CD4-positive, alpha-beta T cell treated with Interleukin-10 for 1 hour (primary cell): ENCODE results near the gene PARS2.
A peak's percentile ranks its signal among the peaks of the same experiment; 100 is the strongest.
"Not testable (repeated sequence)": the region's sequence is repeated elsewhere in the genome, so short reads cannot be mapped to it uniquely, and the experiment has no call there.

Experiments
- DNase-seq: peaks from one replicate; pipeline ENCODE4 v3.0.0-alpha.2; 2020

Gene PARS2

DNA sequence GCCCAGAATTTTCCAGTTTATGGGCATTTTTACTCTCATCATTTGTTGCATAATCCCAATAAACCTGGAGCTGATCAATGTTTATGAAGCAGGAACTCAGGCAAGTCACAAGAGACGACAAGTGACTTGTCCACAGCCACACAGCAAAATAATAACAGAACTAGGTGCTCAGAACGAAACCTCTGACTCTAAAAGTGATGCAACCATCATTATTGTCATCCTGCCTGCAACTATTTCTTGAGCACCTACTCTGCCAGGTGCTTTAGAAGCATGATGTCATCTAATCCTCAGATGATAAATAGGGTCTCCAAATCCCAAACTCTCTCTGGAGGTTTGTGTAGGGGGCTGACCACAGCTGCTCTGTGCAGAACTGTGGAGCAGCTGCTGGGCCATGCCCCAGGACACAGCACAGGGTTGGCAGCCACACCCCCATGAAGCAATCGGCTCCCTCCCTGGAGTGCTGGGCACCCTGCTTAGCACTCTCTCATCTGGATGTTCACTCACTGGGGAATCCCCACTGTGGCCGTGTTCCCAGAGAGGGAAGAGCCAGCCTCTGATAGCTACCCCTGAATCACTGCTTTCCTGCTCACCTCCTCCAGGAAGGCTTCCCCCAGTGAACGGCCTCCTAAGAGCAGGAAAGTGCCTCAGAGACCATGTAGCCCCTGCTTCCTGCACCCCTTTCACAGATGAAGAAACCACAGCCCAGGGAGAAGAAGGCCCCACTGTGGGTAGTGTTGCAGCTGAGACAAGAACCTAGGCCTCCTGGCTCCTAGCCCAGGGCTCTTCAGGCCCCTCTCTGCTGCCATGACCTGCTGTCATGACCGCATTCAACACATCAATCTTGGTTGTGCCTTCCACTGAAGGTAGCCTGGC lies 34.7 kb upstream of the PARS2 start:
- DNase-seq, result peak; percentile 22

GRCh38 chr1:54798206-54798605 lies 33.9 kb upstream of the PARS2 start:
- DNase-seq, result no peak

GRCh38 chr1:54796902-54797301 lies 32.6 kb upstream of the PARS2 start:
- no peak for DNase-seq

- DNase-seq, result no peak
Observed at GRCh38 chr1:54795841-54796468, 31.6 kb upstream of the PARS2 start.

DNA sequence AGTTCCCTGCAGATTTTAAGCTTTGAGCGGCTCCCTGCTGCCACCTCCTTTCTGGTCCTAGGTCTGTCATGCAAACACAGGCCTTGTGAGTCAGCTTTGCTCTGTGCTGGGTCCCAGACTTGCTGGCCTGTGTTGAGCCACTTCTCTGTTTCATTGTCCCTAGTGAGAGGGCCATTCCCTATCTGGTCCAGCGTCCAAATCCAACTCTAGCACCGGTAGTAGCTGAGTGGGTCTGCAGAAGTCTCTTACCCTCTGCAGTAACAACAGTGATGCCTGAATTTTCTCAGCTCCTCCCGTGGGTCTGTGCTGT lies 31.0 kb upstream of the PARS2 start:
- DNase-seq, result no peak

DNA sequence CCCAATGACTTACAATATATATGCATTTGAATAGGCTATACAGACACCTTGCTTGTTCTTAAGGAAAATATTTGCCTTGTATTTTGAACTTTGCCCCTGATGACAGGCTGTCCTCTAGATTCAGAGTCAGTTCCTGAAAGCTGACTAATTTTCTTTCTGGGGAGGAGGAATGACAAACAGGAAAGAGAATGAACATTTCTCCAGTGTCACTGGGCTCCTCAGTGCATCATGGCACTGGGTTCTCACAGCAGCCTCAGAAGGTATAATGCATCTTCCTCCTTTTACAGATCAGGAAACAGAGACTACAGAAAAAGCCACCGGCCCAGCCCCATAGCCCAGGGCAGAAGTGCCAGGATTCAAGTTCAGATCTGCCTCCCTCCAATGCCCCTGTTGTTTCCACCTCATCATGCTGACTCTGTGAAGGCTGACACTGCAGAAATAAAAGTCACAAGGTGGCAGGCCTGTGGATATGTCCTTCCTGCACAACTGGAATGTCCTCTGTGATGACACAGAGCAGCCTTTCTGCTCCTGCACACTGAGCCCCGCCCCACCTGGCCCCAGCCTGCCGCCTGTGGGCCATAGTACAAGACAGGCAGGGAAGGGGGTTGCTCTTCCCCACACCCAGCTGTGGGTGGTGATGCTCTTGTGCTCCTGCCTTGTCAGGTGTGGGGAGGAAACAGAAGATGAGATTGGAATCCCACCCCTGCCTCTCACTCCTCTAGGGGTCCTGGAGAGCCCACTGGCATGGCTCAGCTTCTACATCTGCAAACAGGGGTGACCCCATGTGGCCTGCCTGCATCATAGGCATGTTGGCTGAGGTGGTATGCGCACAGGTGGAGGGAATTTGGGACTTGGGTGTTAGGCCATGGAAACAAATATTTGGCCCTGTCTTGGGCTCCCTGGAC lies 30.4 kb upstream of the PARS2 start:
- DNase-seq, result no peak

DNA sequence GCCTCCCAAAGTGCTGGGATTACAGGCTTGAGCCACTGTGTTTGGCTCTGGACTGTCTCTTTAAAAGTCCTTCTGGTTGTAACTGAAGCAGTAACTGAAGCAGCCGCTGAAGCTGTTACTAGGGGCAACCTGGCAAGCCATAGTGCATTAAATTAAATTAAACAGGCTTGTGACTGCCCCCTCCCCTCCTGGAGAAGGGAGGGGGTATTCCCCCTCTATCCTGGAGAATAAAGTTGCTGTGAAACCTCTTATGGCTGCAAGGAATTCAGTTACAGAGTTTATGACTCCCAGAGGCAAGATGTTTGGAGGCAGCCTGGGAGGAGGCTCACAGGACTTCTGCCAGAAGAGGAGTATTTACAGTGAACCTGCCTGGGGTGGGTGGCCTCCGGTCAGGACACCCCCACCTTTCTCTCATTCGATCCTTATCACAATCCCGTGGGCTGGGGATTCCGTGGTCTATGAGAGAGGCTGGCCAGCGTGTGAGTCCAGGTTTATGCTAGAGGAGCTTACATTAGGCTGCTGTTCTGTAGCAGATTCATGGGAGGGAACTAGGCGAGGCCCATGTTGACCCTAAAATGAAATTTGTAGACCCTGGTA lies 28.5 kb upstream of the PARS2 start:
- DNase-seq, result no peak

DNA sequence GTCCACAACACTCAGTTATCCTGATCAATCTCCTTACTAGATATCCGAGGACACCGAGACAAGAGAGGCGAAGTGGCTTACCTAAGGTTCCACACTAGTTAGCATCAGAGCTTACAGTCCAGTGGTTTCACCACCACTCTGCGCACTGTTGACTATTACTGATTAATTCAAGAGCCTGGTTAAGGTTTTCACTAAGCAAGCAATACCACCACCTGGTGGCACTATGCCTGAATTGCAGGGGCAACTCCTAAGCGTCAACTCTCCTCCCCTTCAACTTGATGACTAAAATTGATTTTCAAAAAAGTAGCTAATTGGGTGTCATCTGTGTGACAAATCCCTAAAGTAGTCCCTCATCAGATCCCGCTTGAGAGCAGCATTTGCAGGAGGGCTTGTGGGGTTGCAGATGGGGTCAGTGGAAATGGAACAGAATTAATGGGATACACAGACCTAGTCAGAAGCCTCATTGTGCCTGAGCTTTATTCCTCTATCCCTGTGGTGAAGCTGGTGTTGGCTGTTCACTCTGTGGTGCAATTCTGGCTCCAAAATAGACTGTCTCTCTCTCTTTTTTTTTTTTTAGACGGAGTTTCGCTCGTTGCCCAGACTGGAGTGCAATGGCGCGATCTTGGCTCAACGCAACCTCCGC lies 27.7 kb upstream of the PARS2 start:
- DNase-seq, result peak; percentile 48

GRCh38 chr1:54788459-54788858 lies 24.1 kb upstream of the PARS2 start:
- DNase-seq, result no peak

- no peak for DNase-seq
Observed at GRCh38 chr1:54787604-54788003, 23.3 kb upstream of the PARS2 start.

GRCh38 chr1:54786778-54787177 lies 22.5 kb upstream of the PARS2 start:
- no peak for DNase-seq

- no peak for DNase-seq
Observed at GRCh38 chr1:54784066-54784465, 19.7 kb upstream of the PARS2 start.

- no peak for DNase-seq
Observed at GRCh38 chr1:54782588-54782987, 18.3 kb upstream of the PARS2 start.

- no peak for DNase-seq
Observed at GRCh38 chr1:54782156-54782555, 17.8 kb upstream of the PARS2 start.

GRCh38 chr1:54781023-54781723 lies 16.9 kb upstream of the PARS2 start:
- no peak for DNase-seq

GRCh38 chr1:54777431-54777830 lies 13.1 kb upstream of the PARS2 start:
- DNase-seq, result no peak

DNA sequence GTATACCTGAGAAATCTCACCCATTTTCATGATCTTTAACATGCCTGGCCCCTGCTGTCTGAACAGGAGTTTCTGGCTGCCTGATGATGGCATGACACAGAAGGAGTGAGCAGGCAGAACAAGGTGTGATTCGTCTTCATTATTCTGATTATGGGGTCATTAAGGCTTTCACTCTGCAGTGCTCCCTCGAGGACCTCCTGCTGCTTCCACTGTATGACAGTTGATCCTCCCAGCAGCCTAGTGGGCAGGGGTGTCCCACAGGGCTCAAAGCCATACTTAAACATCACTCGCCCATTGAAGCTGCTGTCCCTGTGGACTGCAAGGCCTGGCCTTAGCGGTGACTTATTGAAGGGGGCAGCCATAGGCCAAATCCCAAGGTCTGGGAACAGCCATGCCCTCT lies 12.7 kb upstream of the PARS2 start:
- no peak for DNase-seq

DNA sequence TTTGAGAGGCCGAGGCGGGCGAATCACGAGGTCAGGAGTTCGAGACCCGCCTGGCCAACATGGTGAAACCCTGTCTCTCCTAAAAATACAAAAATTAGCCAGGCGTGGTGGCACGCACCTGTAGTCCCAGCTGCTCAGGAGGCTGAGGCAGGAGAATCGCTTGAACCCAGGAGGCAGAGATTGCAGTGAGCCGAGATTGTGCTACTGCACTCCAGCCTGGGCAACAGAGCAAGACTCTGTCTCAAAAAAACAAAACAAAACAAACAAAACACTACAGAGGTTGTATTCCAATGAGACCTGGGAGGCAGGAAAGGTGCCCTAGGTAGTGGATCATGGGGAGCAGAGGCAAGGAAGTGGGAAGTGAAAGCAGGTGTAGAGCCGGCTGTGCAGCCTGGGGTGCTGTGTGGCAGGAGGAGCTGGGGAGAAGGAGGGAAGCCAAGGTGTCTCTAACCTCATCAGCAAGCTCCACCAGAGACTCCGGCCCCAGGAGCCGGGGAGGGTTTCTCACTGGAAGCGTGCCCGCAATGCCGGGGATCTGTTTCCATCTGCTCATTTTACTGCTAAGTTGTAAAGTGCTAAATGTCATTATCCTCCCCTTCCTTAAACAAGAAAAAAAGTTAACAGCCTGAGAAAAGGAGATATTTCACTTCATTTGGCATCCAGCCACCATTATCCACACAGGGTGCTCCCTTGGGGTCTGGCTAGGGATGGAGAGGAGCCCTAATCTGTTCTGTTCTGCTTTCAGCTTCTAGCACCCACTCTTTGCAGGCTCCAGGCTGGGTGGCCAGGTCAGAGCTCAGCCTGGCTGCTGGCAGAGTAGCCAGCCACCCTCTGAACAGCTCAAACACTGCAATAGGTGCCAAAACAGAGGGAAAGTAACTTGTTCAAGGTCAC lies 11.8 kb upstream of the PARS2 start:
- DNase-seq, result not testable (repeated sequence)

GRCh38 chr1:54774820-54775498 lies 10.6 kb upstream of the PARS2 start:
- DNase-seq, result no peak

DNA sequence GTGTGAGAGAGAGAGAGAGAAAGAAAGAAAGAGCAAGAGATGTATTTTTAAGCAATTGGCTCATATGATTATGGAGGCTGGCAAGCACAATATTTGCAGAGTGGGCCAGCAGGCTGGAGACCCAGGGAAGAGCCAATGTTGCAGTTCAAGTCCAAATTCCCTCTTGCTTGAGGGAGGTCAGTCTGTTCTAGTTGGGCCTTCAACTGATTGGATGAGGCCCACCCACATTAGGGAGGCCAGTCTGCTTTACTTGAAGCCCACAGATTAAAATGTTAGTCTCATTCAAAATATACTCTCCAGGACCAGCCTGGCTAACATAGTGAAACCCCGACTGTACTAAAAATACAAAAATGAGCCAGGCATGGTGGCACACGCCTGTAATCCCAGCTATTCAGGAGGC lies 8.6 kb upstream of the PARS2 start:
- no peak for DNase-seq
